Bone marrow (tissue), 2 donors: Measurements from ENCODE around the gene GJB6.

ENCODE experiments used
- DNase-seq, 2 donors: peaks; one replicate each; lab custom pipeline; 2025; lab: John Stamatoyannopoulos, UW

GJB6 gene

DNA sequence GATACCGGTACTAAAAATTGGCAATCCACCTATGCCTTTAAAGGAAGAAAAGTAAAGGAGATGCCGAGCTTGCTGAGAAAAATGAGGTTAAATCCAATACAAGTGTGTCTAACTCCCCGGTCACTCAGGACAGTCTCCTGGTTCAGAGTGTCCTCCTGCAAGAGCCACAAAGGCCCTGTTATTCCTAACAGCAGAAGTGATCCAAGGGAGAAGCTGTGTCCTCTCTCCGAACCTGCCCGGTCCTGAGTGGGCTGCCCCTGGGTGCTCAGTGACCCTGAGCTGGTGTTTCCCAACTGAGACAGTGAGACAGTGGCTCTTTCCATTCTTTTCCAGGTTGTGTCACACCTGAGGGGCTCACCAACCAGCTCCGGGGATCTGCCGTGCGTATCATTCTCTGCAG is 4.8 kb downstream of the GJB6 start:
- no peak for DNase-seq

- no peak for DNase-seq
These were observed 9.6 kb downstream of the GJB6 start for GRCh38 chr13:20222553-20222952.

DNA sequence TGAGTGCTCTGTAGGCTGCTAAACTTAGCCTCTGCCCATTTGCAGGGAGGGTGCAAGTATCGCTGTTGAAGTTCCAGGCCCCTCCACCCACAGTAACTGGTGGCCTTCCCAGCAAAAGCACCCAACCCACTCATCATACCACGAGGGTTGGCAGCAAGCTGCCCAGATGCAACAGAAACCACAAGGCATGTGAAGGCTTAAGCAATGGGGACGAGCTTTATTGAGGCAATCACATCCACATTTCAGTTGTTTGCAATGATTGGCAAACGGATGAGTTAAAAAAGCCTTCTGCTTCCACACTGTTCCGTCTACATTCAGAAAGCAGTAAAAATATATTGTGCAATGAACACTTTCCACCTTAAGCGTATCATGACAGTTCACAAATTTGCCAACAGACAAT is 10.3 kb downstream of the GJB6 start:
- no peak for DNase-seq

DNA sequence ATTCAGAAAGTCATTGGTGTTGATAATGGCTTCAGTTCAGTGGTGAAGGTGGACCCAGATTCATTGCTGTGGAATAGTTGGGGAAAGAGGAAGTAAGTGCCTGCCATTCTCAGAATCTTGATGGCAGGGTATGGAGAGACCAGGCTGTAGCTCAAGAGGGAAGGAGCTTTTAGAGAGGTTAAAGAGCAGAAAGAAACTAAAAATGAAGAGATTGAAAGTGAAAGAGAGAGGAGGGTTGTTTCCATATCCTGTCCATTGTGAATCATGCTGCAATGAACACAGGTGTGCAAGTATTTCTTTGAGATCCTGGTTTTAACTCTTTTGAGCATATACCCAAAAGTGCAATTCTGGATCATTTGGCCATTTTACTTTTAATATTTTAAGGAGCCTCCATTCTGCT is 12.5 kb downstream of the GJB6 start:
- no peak for DNase-seq

GRCh38 chr13:20217168-20217567 is 15.0 kb downstream of the GJB6 start:
- no peak for DNase-seq

DNA sequence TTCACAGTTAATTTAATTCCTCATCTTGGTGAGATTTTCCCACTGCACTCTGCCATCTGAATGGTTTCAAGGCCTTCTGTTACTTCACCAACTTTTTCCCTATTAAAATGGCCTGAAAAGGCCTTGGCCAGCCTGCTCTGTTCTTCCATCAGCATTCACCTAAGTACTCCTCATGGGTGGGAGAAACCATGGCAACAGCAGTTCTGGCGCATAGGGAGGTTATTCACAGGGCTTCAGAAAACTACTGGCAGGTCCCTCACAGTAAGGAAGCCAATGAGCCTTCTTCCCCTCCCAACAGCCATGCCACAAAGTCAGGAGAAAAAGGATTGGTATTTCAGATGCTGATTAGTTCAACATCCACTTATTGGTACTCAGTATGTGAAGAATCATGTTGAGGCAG is 22.2 kb downstream of the GJB6 start:
- DNase-seq = no peak

DNA sequence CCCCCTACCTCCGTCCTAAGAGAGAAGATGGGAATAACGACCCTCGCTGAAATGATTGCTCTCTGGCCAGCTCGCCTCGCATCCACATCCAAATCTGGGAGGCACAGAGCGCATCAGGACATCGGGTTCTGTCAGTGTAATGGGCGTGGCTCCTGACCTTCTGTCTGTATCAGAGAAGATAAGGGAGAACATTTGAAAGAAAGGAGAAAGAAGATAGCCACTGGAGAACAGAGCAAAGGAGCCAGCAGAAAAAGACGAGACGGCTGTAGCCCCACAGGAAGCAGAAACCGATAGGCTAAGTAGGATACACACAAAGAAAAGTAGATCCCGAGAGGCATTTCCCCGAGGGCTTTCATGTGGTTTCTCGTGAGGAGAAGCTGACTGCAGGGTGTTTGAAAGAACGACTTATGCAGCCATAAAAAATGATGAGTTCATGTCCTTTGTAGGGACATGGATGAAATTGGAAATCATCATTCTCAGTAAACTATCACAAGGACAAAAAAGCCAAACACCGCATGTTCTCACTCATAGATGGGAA is 25.4 kb downstream of the GJB6 start:
- no peak for DNase-seq

GRCh38 chr13:20206065-20206697 is 25.9 kb downstream of the GJB6 start:
- DNase-seq = no peak

DNA sequence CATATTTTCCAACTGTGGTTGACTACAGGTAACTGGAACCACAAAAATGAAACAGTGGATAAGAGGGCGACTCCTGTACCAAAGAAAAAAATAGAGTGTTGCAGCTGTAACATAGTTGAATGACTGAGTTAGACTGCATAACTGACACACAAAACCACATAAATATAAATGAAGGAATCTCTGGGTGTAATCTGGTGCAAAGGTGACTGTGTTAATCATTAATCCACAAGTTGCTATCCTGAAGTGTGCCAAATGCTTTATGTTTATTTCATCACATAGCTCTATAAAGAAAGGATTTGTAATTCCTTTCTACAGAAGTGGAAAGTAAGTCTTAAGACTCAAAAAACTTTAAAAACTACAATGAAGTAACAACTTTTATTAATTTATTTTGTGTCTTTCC is 33.3 kb downstream of the GJB6 start:
- no peak for DNase-seq

- DNase-seq = no peak
These were observed 34.7 kb downstream of the GJB6 start for GRCh38 chr13:20197361-20197834.

DNA sequence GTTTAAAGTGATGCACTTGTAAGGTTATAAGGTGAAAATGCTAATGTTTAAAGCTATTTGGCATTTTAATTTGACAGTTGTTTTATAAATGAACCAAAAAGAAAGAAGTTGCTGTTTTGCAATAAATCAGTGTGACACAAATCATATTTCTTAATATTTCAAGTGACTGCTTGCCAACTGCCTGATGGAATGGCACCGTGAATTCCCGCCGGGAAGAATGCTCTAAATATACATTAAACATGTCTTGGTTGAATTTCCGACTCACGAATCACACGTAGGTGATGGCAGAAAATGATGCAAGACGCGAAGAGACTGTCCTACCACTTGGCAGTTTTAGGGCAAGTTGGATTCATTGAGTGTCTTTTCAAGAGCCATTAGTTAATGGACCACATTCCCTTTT is 36.3 kb downstream of the GJB6 start:
- DNase-seq = no peak

DNA sequence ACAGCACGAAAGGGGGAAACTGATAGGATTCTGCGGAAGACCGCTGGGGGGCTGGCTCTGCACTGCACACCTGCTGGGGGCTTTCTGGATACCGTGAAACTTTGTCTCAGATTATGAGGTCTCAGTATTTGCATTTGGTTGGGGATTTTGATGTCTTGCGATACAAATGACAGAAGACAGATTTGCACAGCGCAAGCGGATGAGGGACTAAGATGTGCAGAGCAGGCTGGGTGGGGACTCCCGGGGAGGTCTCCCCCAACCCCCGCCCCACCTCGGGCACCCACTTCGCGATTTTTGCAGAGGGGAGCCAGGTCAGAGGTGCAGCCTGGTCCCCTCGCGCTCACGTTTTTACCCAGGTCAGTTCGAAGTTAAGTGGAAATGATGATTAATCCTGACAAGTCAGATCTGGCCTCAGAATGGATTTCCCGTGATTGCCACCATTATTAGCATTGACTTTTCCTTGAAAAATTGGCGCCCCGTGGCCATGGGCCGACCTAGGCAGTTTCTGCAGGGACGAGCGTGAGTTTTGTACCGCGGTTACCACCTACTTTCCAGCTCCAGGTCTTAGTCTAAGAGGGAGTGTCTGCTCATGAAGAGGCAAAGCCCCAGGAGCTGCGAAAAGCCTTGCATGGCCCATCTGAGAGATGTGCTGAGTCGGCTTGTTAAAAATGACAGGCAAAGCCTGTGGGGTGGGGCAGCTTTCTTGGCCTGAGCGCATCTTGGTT is 38.0 kb downstream of the GJB6 start:
- DNase-seq = peak in 1 of 2 donors; percentile 18

- no peak for DNase-seq
These were observed 38.8 kb downstream of the GJB6 start for GRCh38 chr13:20193162-20193906.

DNA sequence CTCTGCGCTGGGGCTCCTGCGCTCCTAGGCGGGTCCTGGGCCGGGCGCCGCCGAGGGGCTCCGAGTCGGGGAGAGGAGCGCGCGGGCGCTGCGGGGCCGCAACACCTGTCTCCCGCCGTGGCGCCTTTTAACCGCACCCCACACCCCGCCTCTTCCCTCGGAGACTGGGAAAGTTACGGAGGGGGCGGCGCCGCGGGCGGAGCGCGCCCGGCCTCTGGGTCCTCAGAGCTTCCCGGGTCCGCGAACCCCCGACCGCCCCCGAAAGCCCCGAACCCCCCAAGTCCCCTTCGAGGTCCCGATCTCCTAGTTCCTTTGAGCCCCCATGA is 39.3 kb downstream of the GJB6 start, which contains the start of gene GJB2:
TSS of gene GJB2 (minus strand) at position 103 of the 326 bp plus-strand sequence. CDS start 3,357 bp downstream, outside the sequence.
- DNase-seq = no peak

GRCh38 chr13:20192158-20192835 is 39.8 kb downstream of the GJB6 start:
- DNase-seq = no peak

- DNase-seq = no peak
These were observed 40.6 kb downstream of the GJB6 start for GRCh38 chr13:20191311-20192157.

GRCh38 chr13:20190481-20191310 is 41.4 kb downstream of the GJB6 start:
- no peak for DNase-seq

DNA sequence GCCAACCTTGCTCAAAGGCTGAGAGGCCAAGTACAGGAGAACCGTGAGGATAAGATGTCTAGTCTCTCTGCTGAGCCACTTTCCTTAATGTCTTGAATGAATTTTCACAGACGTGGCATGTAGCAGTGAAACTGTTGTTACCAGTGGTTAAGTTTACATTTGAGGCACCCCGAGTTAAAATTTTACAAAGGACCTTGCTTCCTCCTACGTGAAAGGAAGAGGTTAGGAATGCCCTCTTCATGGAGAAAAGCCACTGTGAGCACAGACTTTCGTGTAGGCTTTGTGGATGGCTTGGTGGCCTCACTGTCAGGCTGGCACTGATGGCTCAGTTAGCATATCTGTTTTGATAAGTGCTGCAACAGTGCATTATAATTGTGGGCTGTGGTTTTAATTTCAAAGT is 42.0 kb downstream of the GJB6 start:
- DNase-seq = no peak

DNA sequence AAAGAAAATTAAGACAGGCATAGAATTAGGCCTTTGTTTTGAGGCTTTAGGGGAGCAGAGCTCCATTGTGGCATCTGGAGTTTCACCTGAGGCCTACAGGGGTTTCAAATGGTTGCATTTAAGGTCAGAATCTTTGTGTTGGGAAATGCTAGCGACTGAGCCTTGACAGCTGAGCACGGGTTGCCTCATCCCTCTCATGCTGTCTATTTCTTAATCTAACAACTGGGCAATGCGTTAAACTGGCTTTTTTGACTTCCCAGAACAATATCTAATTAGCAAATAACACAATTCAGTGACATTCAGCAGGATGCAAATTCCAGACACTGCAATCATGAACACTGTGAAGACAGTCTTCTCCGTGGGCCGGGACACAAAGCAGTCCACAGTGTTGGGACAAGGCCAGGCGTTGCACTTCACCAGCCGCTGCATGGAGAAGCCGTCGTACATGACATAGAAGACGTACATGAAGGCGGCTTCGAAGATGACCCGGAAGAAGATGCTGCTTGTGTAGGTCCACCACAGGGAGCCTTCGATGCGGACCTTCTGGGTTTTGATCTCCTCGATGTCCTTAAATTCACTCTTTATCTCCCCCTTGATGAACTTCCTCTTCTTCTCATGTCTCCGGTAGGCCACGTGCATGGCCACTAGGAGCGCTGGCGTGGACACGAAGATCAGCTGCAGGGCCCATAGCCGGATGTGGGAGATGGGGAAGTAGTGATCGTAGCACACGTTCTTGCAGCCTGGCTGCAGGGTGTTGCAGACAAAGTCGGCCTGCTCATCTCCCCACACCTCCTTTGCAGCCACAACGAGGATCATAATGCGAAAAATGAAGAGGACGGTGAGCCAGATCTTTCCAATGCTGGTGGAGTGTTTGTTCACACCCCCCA is 43.2 kb downstream of the GJB6 start:
- peak in 1 of 2 donors; percentile 36 for DNase-seq
